Forelimb muscle (tissue), 1 donor: ENCODE measurements around the gene CHML. TPM values are rescaled to one million over a fixed set of nuclear protein-coding genes. Genes with fewer than 3 reads are reported as not detected.
A peak's percentile ranks its signal among the peaks of the same experiment; 100 is the strongest.

Experiments used
- DNase-seq: peaks from one replicate; pipeline ENCODE4 v3.0.0-alpha.2; 2013; ENCODE audit warnings: low read depth
- polyA plus RNA-seq: library from polyadenylated mRNA; unstranded; fragments of 120-200 nt; gene quantifications from one replicate; pipeline ENCODE4 v1.2.1, GENCODE V29; 2013; ENCODE audit not compliant: insufficient read length

The CHML gene
- polyA plus RNA-seq, 1 donor, result 11.6 TPM

DNA sequence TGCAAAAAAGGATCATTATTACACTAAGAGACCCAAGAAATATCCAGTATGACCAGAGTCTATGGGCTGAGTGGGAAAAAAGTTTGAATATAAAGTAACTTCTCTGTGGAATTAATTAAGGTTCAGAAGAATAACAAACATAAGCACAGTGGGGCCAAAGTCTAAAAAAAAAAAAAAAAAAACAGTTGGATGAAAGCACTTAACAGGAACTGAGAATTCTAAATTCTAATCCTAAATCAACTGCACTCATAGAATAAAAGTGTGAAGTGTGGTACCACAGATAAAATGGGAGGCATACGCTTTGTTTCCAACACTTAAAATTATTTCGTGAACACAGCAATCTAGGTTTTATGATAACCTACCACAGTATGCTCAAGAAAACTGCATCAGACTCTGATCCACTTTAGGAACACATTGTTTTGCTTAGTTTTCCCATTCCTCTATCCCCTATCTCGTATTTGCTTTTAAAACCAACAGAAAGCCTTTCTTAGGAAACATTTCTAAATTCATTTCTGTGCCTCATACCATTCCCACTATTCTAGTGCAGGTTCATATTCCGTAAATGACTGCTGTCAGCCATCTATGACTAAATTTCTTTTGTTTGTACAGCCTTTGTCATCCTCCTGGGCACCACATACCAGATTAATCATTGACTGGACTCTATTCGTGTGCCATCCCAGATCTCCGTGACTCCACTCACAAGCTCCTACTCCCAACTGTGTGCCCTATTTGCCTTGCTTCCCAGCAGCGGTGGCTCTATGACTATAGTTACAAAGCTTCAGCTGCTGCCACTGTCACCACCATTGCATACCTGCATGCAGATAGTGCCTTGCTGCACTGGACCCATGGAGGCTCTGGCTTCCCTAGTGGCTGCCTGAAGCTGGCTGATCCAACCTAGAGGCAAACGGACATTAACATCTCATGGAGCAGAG, 24.9 kb downstream of the CHML start:
- DNase-seq, result no peak

DNA sequence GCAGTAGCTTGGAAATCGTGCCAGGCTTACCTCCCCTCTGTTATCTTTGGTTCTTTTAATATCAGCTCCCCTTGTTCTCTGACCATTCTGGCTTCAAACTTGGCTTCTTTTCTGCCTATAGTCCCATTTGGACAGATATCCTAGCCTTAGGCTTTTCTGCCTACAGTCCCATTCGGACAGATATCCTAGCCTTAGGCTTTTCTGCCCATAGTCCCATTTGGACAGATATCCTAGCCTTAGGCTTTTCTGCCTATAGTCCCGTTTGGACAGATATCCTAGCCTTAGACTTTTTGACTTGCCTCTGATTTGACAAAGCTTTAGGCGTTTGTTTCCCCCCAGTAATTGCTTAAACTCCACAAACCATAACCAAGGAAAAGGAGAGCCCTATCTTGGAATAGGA, 25.6 kb downstream of the CHML start:
- no peak for DNase-seq

DNA sequence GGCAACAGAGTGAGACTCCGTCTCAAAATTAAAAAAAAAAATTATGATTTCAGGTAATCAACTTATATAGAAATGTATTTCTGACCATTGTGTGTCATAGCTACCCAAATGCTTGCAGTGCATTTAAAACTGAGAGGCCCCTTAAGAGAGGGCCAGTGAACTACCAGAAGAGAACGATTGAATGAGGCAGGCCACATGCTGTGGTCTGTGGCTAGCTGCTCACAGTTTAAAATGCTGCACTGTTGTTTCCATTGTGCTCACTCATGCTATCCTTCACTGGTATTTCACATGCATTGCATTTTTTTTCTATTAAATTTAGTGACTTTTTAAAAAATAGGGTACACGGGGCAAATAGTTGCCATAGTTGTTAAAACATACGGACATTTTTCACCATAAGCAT, 26.0 kb downstream of the CHML start:
- DNase-seq, result no peak

DNA sequence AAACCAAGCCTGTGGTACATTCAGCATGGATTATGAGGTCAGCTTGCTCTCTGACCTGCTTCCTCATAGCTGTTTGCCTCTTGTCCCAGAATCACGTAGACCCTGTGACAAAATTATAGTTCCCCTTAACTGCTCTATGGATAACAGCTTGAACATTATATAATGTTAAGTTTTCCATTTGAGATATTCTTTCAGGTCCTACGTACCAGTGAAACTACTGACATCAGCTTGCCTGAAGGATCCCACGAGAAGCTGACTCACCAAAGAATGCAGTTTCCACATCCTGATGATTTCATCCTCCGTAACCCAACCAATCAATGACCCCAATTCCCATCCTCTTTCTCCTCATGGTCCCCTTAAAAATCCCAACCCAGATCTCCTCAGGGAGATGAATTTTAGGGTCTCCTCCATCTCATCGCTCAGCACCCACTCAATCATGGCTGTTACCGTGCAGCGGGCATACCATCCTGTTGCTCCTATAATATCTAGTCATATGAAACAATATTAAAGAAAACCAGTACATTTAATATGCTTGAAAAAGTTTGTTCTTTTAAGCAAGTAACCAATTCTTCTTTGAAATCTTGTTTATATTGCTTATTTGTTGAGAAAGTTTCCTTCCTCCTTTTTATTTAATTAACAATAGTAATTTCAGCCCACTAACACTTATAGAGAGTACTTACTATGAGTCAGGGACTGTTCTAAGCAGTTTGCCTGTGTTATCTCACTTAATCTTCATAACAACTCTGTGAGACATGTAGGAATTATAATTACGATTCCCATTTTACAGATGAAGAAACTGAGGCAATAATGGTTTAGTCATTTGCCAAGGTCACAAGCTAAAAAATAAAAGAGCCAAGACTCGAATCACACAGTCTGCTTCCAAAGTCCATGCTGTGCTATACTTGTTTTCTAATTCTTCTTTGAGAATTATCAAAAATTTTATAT, 27.4 kb downstream of the CHML start:
- DNase-seq, result no peak

DNA sequence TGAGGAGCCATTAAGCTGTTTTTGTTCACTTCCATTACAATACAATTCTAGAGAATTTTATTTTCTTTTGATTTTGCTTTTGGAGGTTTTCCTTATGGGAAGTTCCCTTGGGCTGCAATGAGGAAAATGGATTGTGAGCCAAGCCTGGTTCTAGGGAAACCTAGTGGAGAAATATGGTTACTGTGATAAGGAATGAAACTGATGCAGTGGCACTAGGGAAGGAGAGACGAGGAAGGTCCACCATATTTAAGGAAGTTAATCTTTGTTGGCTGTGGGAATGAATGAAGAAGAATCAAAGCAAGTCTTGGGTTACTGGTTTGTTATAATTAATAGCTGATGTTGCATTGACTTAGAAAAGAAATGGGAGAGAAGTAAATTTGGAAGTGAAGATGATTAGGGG, 28.4 kb downstream of the CHML start:
- DNase-seq, result no peak

DNA sequence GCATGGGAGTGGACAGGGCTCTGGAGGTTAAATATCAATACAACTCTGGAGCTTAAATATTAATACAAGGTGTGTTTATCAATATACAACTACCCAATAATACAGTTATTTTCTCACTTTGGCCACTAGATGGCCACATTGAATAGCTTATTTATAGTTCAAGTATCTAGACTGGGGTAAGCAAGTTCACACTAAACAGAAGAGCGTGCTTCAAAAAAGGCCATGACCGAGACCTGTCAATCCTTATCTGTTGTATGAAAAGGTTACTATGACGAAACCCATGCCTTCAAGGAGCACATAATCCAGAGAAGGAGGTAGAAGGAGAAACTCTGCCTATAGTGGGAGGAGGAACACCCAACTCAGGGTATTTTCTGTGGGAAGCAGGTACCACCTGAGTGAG, 29.1 kb downstream of the CHML start:
- DNase-seq, result peak; percentile 24

DNA sequence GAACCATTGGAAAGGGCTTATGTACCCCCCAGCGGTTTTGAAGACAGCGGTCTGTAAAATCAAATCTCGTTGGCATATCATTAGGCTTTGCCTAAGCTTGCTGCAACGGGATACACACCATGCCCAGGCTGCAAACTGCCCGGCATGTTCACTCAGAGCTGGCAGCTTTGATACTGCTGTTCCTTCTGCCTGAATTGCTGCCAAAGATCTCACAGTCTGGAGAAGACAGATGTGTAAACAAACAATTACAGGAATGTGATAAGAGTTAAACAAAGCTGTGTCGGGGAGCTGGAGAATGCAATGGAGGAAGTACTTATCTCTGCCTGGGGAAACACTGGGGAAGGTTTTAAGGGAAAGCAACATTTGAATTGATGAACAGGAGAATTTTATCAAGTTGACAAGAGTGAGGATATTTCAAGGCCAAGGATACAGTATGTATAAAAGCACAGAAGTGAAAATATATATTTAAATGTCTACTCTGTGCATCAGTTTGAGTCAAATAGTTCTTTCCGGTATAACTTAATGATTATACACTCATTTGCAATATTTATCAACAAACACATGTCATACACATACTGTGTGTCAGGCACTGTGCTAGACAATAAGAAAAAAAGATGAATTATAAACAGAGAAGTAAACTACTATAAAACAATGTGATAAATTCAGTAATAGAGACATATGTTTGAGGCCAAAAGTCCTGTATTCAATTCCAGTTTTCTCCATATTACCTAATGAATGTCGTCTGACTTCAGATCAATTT, 29.9 kb downstream of the CHML start:
- DNase-seq, result no peak

DNA sequence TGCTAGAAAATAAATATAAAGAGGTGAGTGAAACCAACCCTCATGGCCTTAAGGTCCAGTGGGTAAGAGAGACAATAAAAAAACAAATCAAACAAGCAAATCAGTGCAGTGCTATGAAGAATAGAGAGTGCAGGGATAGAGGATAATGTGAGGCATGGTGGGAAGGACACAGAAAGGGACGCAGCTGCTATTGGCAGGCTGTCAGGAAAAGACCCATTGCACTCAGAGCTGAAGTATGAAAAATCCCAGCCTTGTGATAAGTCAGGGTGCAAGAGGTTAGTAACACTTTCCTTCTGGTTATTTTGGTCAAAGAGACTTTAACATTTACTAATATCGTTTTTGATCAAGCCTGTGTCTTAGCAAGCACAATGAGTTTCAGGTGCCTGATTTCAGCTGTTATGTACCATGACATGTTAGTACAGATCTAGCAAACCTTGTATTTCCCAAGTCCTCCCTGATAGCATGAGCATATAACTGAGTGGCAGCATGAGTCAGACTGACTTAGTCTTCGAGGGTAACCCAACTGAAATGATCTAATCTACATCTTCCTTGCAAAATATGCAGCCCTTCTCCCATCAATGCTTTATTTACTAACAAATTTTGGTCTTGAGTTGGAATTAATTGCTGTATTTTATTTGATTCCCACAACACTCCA, 31.7 kb downstream of the CHML start:
- DNase-seq, result no peak

DNA sequence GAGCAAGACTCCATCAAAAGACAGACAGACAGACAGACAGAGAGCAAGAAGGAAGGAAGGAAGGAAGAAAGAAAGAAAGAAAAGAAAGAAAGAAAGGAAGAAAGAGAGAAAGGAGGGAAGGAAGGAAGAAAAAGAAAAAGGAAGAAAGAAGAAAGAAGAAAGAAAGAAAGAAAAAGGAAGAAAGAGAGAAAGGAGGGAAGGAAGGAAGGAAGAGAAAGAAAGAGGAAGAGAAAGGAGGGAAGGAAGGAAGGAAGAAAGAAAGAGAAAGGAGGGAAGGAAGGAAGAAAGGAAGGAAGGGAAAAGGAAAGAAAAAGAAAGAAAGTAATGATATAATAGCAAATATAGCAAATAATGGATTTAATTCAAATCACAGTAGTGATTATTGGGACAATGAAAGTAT, 32.7 kb downstream of the CHML start:
- no peak for DNase-seq

DNA sequence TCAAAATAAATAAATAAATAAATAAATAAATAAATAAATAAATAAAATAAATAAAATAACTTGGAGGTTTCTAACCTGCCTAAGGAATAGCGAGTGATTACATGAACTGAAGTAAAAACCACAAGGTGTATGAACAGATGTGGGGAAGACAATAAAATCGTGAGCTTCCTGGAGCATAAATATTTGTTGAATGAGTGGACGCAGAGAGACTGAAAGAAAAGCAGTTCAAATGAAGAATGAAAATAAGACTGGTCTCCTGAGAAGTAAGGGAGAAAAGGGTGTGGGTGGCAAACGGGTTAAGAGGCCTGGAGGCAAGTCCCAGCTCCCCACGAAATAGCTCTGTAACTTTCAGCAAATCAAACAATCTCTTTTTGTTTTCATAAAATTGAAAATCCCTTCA, 33.6 kb downstream of the CHML start:
- no peak for DNase-seq

DNA sequence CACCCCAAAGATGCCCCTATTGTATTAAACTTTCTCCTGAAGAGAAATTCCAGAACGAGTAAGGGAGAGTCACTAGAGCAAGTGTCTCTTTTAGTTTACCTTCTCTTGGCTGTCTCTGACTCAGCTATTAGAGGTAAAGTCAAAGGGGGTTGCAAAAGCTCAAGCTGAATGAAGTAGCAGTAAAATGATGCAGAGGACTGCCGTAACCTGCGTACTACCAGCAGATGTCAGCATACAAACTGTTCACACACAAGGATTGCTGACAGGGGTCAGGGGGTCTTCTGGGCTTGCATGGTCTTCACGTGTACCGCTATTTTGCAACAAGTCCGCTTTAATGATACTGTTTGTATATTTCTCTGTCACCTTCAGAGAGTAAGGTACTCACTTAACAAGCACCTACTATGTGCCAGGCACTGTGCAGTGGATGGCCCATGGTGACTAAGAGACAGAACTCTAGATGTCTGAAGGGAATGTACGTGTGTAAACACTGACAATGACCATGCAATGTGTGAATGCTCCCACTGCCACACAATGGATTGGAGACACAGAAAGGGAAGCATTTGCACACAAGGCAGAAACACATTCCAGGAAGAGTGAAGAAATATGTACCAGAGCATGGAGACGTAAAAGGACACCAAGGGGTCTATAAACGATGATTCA, 34.9 kb downstream of the CHML start:
- DNase-seq, result no peak

DNA sequence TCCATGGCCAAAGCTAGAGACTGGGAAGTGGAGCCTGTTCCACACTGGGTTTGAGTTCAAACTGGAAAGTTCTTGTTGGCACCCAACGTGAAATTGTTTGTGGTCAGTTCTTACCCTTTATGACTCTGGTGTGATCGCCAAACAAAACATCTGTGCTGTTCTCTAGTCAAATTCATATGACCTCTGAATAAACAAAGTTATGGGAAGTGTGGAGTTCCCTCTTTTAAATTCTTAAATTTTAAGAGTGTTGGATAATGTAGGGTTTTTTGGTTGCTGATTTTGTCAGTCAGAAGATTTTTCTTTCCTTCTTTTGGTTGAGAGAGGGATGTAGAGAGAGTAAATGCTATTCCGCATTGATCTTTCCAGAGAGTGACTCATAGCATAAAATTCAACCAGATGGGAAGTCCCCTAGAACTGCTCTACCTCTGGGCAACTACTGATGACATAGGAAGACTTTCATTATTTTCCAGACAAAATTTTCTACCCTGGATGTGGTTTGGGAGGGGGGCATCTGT, 36.4 kb downstream of the CHML start:
- DNase-seq, result no peak

DNA sequence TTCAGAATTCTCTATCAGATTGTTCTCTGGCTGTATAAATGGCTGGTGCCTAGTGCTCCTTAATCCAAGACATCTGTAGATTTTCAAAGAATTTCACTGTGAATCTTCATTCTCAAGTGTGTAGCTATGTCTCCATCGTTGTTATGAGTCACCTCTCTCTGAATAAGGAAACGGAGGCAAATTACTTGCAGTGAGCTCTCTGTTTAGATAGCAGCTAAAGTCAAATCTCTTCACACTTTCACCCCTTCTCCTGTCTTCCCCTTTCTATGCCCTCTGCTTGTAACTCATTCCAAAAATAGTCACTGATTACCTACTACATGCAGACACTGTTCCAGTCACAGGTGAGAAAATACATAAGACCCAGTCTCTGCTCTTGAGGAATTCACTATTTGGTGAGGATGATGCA, 39.7 kb downstream of the CHML start:
- no peak for DNase-seq

DNA sequence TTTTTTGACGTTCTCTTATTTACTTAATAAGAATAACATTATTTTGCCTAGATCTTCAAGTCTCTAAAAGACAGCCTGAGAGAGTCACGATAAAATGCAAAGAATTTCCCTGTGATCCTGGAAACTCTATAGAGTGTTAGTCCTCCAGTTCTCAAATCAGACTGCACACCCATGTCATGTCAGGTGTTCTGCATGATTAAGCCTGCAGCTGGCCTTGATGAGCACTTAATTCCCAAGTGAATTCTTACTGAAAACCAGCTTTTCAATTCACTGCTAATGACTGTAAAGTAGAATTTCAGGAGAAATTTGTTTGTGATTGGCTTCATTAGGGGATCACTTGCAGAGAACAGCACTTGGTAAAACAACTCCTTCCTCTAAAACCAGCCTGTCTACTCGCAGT, 41.9 kb downstream of the CHML start:
- DNase-seq, result no peak

DNA sequence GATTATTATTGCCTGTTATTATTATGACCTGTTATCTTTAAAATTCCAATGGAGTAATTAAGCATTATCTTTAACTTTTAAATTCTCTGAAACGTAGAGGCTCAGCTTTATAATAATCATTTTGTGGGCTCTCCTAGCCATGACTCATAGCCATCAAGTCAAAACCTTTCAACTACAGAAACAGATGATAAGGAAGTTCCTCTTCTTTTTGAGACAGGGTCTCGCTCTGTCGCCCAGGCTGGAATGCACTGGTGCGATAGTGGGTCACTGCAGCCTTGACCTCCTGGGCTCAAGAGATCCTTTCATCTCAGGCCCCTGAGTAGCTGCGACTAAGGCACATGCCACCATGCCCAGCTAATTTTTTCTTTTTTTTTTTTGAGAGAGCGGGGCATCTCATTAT, 43.5 kb downstream of the CHML start:
- DNase-seq, result no peak

DNA sequence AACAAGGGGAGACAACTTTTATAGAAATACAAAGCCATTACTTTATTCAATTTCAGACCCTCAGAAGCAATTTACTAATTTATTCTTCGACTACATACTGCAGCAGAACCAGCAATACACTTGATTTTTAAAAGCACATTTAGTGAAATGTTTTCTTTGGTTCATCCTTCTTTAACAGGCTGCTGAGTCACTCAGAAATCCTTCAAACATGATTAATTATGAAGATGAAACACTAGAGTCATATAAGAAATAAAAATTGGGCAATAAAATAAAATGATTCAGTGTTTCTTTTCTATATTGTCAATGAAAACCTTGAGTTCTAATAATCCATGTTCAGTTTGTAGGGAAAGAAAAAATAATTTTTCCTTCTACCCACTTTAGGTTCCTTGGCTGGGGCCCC, 47.0 kb downstream of the CHML start:
- DNase-seq, result no peak

DNA sequence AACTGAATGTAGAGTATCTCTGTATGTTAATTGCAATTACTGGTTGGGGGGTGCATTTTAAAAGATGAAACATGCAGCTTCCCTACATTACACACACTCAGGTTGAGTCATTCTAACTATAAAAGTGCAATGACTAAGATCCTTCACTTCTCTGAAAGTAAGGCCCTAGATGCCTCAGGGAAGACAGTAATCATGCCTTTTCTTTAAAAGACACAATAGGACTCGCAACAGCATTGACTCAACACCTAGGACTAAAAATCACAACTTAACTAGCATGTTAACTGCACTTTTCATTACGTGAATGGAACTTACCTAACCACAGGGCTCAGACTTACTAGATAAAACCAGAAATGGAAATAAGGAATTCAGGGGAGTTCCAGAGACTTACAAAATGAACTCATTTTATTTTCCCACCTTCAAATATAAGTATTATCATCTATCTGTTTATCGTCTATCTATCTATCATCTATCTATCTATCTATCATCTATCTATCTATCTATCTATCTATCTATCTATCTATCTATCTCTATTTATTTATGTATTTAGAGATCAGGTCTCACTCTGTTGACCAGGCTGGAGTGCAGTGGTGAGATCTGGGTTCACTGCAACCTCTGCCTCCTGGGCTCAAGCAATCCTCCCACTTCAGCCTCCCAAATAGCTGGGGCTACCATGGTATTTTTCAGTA, 47.8 kb downstream of the CHML start:
- no peak for DNase-seq

DNA sequence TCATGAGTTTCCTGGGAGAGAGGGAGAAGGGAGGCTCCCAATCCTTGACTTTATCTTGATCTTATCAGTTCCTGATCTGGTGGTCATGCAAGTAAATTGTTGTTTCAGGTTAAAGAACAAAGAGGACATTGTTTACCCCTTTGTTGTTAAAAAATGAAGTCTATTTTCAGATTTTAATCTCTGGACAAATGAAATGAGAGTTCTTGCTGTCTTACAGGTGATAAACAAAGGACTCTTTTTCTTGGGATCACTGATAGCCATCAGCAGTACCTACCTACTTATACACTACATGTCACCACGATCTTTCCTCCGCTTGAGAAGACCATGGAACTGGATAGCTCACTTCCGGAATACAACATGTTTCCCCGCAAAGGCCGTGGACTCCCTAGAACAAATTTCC, 48.4 kb downstream of the CHML start:
- no peak for DNase-seq

DNA sequence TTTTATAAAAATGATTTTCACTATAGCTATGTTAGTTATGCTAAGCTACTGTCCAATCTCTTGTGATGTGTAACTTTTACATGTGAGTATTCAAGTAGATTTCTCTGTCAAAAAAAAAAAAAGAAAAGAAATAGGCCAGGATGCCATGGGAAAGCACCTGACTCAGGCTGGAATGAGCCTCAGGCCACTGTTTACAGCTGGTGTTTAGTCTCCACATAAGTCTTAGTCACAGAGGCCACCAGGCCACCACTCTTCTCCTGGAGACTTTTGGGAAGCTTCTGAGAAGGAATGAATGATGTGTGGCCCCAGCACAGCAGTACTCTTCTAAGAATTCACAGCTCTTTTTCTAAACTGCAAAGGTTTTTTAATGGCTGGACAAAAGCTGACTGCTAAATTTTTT, 48.9 kb downstream of the CHML start:
- no peak for DNase-seq

DNA sequence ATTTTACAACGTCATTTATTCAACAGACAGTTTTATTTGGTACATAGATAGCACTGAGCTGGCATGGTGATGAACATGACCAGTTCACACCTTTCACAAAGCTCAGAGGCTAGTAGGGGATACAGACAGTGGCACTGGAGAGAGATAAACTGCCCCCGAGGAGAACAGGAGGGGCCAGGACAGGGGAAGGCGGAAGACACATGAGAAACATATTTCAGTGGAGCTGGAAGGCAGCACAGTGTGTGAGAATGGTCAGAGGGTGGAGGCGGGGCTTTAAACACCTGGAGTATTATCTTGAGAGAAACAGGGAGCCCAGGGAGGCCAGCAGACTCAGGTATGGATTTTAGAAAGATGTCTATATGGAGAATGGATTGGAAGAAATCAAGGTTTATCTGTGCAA, 49.5 kb downstream of the CHML start:
- no peak for DNase-seq
